ENCODE data around the gene TTLL13.
A peak's percentile ranks its signal among the peaks of the same experiment; 100 is the strongest.
"Not testable (repeated sequence)": the region's sequence is repeated elsewhere in the genome, so short reads cannot be mapped to it uniquely, and the experiment has no call there.

TTLL13 gene

DNA sequence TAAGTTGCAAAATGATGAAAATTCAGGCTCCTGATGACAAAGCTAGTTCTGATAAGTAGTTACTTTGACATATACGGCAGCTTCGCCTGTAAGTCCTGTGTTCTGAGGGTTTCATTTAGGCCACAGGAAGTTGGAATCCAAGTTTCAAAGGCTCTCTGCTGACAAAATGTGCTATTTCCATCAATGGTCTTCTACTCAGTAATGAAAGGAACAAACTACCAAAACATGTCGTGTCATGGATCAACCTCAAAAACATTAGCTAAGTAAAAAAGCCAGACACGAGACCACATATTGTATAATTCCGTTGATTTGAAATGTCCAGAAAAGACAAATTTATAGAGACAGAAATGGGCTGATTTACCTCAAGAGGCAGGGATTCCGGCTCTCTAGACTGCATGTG is 38.6 kb downstream of the TTLL13 start:
- no peak for DNase-seq (ENCODE audit: low read depth)

DNA sequence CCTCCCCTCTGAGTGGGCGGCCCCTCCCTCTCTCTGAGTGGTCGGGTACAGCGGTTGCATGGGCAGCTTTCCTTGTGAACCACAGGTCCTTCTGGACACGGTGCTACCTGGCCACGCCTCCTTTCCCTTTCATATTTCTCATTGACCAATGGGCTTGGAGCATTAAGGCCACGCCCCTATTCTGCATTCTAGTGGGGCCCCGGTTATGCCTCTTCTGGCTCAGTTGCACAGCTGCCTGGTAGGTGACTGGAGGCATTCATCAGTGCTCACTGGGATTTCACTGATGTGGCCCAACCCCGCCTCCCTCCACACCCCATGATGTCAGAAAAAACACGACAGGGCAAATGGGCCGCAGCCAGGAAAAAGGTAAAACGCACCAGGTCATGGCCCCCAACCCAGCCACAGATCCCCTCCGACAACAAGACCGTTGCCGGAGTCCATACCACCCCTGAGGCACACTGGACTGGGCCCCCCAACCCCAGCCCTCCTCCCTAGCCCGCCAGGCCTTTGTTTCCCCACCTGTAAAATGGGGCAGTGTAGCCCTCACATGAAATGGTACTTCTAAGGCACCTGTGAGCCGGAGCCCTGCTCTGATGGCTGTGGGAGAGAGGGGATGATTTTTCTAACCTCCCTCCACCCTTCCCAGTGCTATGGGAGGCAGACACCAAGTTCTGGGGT is 42.5 kb downstream of the TTLL13 start:
- peak; percentile 29 for DNase-seq (ENCODE audit: low read depth)

DNA sequence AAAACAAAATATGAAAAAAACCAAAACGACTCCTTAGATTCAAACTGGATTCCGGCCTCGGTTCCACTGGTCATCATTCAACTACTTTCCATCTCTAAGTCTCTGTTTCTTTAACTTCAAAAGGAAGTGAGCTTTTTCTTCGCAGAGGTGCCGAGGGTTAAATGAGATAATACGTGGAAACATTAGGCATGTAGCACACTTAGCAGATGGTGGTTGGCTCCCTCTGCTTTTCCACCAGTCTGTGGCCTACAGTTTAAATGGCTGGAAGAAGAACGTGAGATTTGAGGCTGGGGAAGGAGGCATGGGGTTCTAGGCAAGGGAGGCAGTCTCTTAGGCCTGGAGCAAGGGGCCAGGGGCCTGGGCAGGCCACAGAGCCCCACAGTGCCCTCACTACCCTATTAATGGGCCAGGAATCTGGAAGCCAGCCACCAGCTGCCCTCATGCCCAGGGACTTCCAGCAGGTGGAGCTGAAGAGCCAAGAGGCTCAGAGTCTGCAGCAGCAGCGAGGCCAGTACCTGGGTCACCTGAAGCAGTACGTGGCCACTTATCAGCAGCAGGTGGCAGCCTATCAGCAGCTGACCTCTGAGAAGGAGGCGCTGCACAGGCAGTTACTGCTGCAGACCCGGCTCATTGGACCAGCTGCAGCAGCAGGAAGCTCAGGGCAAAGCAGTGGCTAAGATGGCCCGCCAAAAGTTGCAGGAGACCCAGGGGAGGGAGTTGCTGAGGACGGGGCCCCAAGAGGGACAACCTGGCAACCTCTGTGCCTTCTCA is 43.9 kb downstream of the TTLL13 start:
- peak; percentile 60 for DNase-seq (ENCODE audit: low read depth)

DNA sequence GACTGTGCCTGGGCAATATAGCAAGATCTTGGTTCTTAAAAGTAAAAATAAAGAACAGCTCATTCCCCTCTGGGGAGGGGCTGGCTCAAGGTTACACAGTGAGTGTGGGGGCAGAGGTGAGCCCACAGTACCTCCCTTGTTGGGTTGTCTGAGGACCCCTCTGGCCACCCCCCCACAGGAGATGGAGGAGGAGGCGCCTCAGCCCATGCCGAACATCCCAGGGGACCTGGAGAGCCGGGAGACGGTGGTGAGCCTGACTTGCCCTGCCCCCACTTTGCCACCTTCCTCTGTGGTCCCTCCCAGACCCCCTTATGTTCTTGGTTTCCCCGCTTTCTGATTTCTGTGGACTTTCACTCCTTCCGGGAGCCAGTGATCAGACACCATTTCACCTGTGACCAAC is 44.8 kb downstream of the TTLL13 start:
- no peak for DNase-seq (ENCODE audit: low read depth)

DNA sequence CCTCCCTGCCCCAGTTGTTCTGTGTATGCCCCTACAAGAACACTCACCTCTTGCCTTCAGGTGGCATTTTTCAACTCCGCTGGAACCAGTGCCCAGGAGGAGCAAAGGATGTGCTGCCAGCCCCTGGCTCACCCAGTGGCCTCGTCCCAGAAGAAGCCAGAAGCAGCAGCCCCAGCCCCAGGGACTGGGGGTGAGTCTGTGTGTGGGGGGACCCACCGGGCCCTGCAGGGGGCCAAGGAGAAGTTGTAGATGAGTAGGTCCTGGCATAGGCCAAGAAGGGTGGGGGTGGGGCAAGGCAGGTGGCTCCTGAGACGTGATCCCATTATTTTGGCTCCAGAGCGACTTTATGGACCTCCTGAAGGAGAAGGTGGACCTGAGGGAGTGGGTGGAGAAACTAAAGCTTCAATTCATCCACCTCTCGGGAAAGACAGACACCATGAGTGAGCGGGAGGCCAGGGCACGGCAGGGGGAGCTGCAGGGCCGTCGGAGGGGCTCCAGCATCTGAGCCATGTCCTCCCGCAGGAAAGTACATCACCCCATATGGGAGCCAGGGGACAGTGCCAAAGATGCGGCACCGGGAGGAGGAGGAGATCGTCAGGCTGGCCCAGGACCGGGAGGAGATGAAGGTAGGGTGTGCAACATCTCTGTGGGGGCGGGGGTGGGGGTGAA is 45.4 kb downstream of the TTLL13 start:
- no peak for DNase-seq (ENCODE audit: low read depth)

DNA sequence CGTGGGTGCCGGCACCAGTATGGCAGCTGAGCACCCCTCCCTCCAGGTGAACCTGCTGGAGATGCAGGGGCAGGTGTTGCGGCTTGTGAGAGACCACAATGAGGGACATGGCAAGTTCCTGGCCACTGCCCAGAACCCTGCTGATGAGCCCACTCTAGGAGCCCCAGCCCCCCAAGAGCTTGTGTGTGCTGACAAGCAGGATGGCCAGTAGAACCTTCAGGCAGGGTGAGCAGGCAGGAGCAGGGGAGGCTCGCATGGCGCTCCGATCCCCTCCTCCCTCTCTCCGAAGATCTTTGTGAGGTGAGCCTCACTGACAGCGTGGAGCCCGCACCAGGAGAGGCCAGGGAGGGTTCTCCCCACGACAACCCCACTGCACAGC is 45.9 kb downstream of the TTLL13 start:
- DNase-seq (ENCODE audit: low read depth): no peak

DNA sequence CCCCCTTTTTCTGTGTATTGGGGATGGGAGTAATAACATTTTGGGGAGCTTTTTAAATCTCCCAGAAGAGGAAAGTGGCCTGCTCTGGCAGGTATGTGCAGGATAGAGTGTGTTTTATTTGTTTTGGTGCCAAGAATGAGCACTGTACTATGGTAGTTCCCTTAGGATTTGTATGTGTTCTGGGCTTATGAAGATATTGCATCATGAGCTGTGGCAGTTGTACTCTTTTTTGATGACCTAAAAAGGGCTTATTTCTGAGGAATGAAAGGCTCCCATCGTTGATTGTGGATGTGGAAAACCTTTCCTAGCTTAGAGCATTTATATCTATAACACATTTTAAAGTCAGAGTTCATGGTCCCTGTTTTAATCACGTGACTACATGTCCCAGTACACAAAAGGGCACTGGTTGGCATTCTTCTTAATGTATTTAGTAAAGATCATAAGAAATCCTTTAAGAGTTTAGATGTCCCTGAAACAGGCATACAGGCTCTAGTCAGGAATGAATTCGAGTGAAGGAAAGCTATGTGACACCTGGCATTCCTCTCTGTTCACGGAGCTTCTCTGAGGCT is 47.0 kb downstream of the TTLL13 start:
- not testable (repeated sequence) for DNase-seq (ENCODE audit: low read depth)

DNA sequence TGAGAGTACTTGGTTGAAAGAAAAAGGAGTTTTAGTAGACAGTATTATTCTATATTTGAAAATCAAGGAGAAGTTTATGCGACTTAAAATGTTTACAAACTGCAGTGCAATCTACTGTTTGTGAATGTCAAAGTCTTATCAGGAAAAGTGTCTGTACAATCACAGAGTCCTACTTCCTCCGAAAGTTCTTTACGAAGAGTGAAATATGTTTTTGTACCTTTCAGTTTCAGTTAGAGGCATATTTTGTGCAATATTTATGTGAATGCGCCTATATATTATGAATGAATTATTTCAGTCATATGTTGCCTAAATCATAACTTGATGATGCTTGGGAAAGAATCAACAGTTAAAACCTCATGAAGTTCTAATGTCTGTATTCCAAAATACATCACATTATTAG is 47.7 kb downstream of the TTLL13 start:
- DNase-seq (ENCODE audit: low read depth): no peak

DNA sequence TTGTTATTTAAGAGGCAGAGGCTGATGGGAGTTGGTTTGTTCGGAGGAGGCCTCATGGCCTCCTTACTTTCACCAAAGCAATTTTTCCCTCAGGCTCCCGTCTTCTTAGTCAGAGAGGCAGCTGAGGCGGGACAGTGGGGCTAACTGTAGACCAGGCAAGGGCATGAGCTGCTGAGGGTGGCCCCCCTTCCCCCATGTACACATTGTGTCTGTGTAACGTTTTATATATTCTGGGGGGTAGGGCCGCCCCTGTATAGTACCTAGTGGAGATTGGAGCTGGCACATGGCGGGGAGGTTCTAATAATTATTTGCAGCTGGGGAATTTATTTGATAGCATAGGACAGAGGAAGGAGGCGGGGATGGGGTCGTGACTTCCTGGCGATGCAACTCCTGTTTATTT is 51.2 kb downstream of the TTLL13 start:
- no peak for DNase-seq (ENCODE audit: low read depth)

DNA sequence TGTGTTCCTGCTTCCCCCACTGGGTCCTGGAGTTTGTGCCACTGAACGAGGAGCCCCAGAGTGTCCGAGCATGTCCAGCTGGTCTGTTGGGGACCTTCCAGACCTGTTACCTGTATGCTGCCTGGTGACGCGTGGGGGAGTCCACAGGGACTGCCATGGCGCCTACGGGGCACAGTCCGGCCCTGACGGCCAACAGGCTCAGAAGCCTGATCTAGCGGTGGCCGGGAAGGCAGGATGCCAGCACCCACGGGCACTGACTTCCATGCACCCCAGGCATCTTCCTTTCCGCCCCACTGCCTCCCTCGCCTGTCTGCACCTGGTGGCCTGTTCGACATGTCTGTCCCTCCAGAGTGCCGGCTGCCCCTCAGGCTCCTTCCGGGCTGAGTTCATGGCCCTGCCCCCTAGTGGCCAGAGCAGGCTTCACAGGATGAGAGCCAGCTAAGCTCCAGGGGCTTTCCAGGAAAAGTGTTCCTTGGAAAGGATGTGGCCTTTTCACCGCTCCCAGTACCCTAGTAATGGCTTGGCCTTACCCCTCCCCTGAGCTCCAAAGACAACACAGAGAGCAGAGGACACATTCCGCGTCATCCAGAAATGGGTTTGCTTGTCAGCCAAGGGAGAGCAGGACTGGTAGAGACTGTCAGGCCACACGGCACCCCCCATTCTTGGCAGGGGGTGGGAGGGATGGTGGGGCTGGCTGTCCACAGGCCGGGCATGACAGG is 51.8 kb downstream of the TTLL13 start:
- DNase-seq (ENCODE audit: low read depth): peak; percentile 71

DNA sequence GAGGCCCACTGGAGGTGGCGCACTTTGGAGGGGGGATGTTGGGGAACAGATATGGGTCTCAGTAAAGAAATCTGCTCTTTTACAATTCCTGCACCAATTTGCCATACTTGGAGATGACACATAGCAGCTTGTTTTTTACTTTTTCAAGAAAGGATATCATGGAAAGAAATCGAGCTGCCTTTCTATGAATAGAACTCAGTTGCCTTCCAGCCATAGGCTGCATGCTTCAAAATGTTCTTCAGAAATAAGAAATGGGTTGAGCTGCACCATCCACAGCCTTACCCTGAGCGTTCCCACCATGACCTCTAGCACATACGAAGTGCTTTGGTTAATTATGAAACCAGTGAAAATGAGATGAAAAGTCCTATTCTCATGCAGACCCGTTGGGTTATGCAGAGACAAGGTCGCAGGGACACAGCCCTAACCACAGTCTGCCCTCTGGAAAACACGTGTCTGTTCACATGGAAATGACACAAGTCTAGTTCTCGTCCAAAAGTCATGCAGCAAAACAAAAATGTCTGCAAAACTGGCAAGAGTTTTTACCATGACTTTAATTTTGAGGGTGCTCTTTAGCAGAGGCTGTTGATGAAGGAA is 52.4 kb downstream of the TTLL13 start:
- no peak for DNase-seq (ENCODE audit: low read depth)

DNA sequence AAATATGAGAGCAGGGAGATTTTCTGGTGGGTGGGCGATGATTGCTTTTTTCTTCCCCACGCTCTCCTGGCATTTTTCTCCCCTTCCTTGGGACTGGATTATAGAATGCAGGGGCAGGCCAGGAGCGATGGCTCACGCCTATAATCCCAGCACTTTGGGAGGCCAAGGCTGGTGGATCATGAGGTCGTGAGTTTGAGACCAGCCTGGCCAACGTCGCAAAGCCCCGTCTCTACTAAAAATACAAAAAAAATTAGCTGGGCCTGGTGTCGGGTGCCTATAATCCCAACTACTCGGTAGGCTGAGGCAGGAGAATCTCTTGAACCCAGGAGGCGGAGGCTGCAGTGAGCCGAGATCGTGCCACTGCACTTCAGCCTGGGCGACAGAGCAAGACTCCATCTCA is 56.0 kb downstream of the TTLL13 start:
- DNase-seq (ENCODE audit: low read depth): not testable (repeated sequence)

DNA sequence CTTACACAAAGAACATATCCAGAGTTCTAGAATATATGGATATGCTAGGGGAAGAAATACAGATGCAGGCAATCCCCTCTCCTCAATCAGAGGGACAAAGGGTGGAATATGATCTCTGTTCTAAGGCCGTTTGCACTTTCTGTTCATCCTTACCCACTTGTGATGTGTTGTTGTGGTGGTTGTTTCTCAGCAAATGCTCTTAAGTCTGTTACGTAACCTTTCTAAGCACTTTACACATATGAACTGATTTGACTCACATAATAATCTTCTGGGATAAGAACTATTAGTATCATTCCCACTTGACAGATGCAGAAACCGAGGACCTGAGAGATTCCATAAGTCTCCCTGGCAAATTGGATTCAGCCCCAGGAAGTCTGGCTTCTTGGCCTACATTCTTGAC is 56.6 kb downstream of the TTLL13 start:
- DNase-seq (ENCODE audit: low read depth): no peak

DNA sequence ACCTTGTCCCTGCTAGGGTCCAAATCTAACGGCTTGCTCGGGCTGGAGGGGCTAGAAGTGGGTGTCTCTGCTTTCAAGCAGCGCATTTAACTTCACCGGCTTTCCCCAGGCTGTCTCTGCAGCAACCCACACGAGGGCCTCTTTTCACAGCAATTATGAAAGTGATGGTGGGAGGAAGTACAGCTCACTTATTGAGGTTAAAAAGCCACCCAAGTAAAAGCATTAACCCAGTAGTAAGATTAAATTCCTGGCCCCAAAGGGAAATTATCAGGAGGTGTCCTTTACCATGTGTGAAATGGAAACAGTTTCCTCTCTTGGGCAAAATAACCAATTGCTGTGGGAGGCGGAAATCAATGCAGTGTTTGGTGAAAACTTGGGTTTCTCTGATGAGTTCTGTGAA is 57.2 kb downstream of the TTLL13 start:
- DNase-seq (ENCODE audit: low read depth): no peak

DNA sequence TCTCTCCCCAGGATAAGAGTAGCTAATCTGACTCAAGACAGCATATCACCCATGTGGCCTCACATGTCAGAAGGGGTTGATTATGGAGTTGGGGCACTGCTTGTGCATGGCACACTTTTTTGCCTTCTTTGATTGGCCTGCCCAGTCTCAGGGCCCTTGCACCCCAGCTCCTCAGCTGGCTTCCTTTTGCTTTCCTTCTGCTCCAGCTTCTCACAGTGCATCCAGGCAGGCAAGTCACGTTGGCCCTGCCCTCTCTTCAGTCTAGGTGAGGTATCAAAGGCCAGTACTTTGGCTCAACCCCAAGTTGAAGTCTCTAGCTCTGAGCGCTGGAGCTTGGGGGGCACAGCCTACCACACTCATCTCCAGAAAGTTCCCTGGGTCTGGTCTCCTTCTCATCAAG is 58.3 kb downstream of the TTLL13 start:
- DNase-seq (ENCODE audit: low read depth): no peak

DNA sequence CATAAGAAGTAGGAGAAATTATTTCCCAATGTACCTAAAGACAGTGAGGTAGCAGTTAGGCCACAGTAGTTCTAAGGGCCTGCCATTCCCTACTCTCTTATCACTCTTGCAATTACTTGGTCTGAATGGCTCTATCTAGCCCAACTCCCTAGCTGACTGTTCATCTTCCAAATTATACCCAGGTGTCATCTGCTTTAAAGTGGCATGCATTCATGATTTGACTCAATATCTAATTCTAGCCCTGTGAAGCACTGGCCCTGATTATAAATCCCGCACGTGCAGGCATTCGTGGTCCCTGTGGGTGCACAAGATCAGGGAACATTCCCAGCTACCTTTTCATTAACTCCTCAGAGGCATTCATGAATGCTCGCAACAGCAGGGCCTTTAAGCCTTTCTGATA is 59.7 kb downstream of the TTLL13 start:
- DNase-seq (ENCODE audit: low read depth): no peak
